Measurements from ENCODE around the gene MBNL2. TPM values are rescaled to one million over a fixed set of nuclear protein-coding genes. Genes with fewer than 3 reads are reported as not detected.
A peak's percentile ranks its signal among the peaks of the same experiment; 100 is the strongest.

The MBNL2 gene
- total and polyA plus RNA-seq, 2 experiments from 2014 or later, result 0.55 to 3.2 TPM

- no peak overlapping the region for H3K4me3 Mint-ChIP-seq
- H3K36me3 Mint-ChIP-seq (ENCODE audit: low read depth), result no peaks in the 10 kb centered on the region
- peak overlapping the region; percentile 26; the same call in 1 of the 2 replicates for H2AFZ ChIP-seq
- H3K27me3 ChIP-seq (ENCODE audit: insufficient read depth), result no peaks in the 10 kb centered on the region
- H3K9me3 Mint-ChIP-seq, result no peaks in the 10 kb centered on the region
- ATAC-seq (no peak), DNase-seq (ENCODE audit: low spot score) (no peak)
- TF ChIP-seq POLR2AphosphoS5 (IDR thresholded peaks at IDR 0.05; ENCODE audit: low read depth), result no peak
- TF ChIP-seq NANOG (IDR thresholded peaks at IDR 0.05; ENCODE audit: borderline replicate concordance), result no peak
- TF ChIP-seq EZH2 (IDR thresholded peaks at IDR 0.05; ENCODE audit: low read depth, unreplicated experiment), result no peak
- no peak for TF ChIP-seq EZH2phosphoT487 (IDR thresholded peaks at IDR 0.05; ENCODE audit: unreplicated experiment)
- TF ChIP-seq ZNF331 (CRISPR knock-in tag; IDR thresholded peaks at IDR 0.05; ENCODE audit: low read depth), result no peak
- no peak for TF ChIP-seq REST (IDR thresholded peaks at IDR 0.05; ENCODE audit: unreplicated experiment)
- TF ChIP-seq ZNF114 (CRISPR knock-in tag; IDR thresholded peaks at IDR 0.05), result no peak
- TF ChIP-seq CREB1 (CRISPR knock-in tag; IDR thresholded peaks at IDR 0.05; ENCODE audit: low read depth), result no peak
- TF ChIP-seq CTCF (conservative IDR thresholded peaks at IDR 0.05; ENCODE audit: low read depth in 2 of 2), result no peak
- TF ChIP-seq JUNB (IDR thresholded peaks at IDR 0.05; ENCODE audit: unreplicated experiment), result no peak
- no peak for TF ChIP-seq ETS1 (IDR thresholded peaks at IDR 0.05)
- TF ChIP-seq ZNF462 (CRISPR knock-in tag; IDR thresholded peaks at IDR 0.05), result no peak
- TF ChIP-seq STAT1 (IDR thresholded peaks at IDR 0.05; ENCODE audit: unreplicated experiment), result no peak
- H3K9me2 ChIP-seq (ENCODE audit: insufficient read depth), result no peaks in the 10 kb centered on the region
- H3F3A ChIP-seq (replicated peaks; ENCODE audit: low read depth), result no peaks in the 10 kb centered on the region
- no peaks in the 10 kb centered on the region for H3K79me2 ChIP-seq (replicated peaks; ENCODE audit: insufficient read depth)
- H3K4me1 Mint-ChIP-seq, result peaks cover 19% of the 10 kb centered on the region
- H3K4me3 ChIP-seq, result no peak overlapping the region
- no peaks in the 10 kb centered on the region for H3K36me3 ChIP-seq (ENCODE audit: insufficient read depth)
- no peak overlapping the region for H3K27ac Mint-ChIP-seq
- no peak overlapping the region for H3K27ac ChIP-seq (ENCODE audit: low read depth)
- no peaks in the 10 kb centered on the region for H4K20me1 ChIP-seq (replicated peaks; ENCODE audit: insufficient read depth)
- H3K4me2 ChIP-seq, result no peak overlapping the region
- H3K27me3 Mint-ChIP-seq (ENCODE audit: insufficient read depth, low read depth, poor library complexity), result no peaks in the 10 kb centered on the region
- H3K4me1 ChIP-seq (ENCODE audit: insufficient read depth), result no peaks in the 10 kb centered on the region
These were observed 53.8 kb downstream of the MBNL2 start for GRCh38 chr13:97275776-97276501.
